ENCODE measurements around the gene CASK. TPM values are rescaled to one million over a fixed set of nuclear protein-coding genes. Genes with fewer than 3 reads are reported as not detected.

CASK gene
- total and polyA plus RNA-seq, 2 donors from 2014 or later: 15.9 to 58.9 TPM

GRCh38 chrX:41594634-41595033 is 328.7 kb downstream of the CASK start:
- TF ChIP-seq CTCF (IDR thresholded peaks at IDR 0.05; ENCODE audit: borderline replicate concordance, extremely low read depth, insufficient read depth): no peak
- Histone ChIP-seq H3K9ac (ENCODE audit: low read length in 3 of 3) (no peak overlapping the region), H3K9me3 (ENCODE audit: control insufficient read depth in 2 of 3, insufficient read depth in 1 of 3, low read length in 3 of 3) (no peaks in the 10 kb centered on the region), H3K4me3 (ENCODE audit: low read length in 3 of 3) (no peak overlapping the region), H3K4me1 (ENCODE audit: control insufficient read depth in 2 of 3, insufficient read depth in 2 of 3, low read depth in 1 of 3, low read length in 3 of 3) (no peaks in the 10 kb centered on the region), H3K27ac (ENCODE audit: low read depth in 2 of 2, low read length in 2 of 2) (no peak overlapping the region), H3K27me3 (ENCODE audit: control insufficient read depth, insufficient read depth, low read length) (no peaks in the 10 kb centered on the region), H3K36me3 (ENCODE audit: control insufficient read depth in 2 of 3, insufficient read depth in 3 of 3, low read length in 3 of 3) (no peaks in the 10 kb centered on the region)
- intact Hi-C loops (cut with DNase I): no loop called here
- DNase-seq: no peak
- no peak for FAIRE-seq

GRCh38 chrX:41591906-41592305 is 331.4 kb downstream of the CASK start:
- H3K4me1 ChIP-seq (ENCODE audit: control insufficient read depth in 2 of 3, insufficient read depth in 2 of 3, low read depth in 1 of 3, low read length in 3 of 3): no peaks in the 10 kb centered on the region
- H3K27ac ChIP-seq (ENCODE audit: low read depth in 2 of 2, low read length in 2 of 2): no peak overlapping the region
- no peaks in the 10 kb centered on the region for H3K9me3 ChIP-seq (ENCODE audit: control insufficient read depth in 2 of 3, insufficient read depth in 1 of 3, low read length in 3 of 3)
- no peaks in the 10 kb centered on the region for H3K36me3 ChIP-seq (ENCODE audit: control insufficient read depth in 2 of 3, insufficient read depth in 3 of 3, low read length in 3 of 3)
- H3K27me3 ChIP-seq (ENCODE audit: control insufficient read depth, insufficient read depth, low read length): peaks cover 2% of the 10 kb centered on the region
- TF ChIP-seq CTCF (IDR thresholded peaks at IDR 0.05; ENCODE audit: borderline replicate concordance, extremely low read depth, insufficient read depth): no peak
- intact Hi-C loops (cut with DNase I): no loop called here
- DNase-seq (no peak), FAIRE-seq (no peak)
- H3K4me3 ChIP-seq (ENCODE audit: low read length in 3 of 3): no peak overlapping the region
- H3K9ac ChIP-seq (ENCODE audit: low read length in 3 of 3): no peak overlapping the region

- Histone ChIP-seq H3K9ac (ENCODE audit: low read length in 3 of 3) (no peak overlapping the region), H3K4me1 (ENCODE audit: control insufficient read depth in 2 of 3, insufficient read depth in 2 of 3, low read depth in 1 of 3, low read length in 3 of 3) (no peaks in the 10 kb centered on the region), H3K9me3 (ENCODE audit: control insufficient read depth in 2 of 3, insufficient read depth in 1 of 3, low read length in 3 of 3) (no peaks in the 10 kb centered on the region), H3K27ac (ENCODE audit: low read depth in 2 of 2, low read length in 2 of 2) (no peak overlapping the region), H3K36me3 (ENCODE audit: control insufficient read depth in 2 of 3, insufficient read depth in 3 of 3, low read length in 3 of 3) (no peaks in the 10 kb centered on the region), H3K27me3 (ENCODE audit: control insufficient read depth, insufficient read depth, low read length) (peaks cover 2% of the 10 kb centered on the region), H3K4me3 (ENCODE audit: low read length in 3 of 3) (no peak overlapping the region)
- intact Hi-C loops (cut with DNase I): no loop called here
- FAIRE-seq: no peak
- DNase-seq: no peak
- no peak for TF ChIP-seq CTCF (IDR thresholded peaks at IDR 0.05; ENCODE audit: borderline replicate concordance, extremely low read depth, insufficient read depth)
Observed at GRCh38 chrX:41590641-41591040, 332.7 kb downstream of the CASK start.

GRCh38 chrX:41589634-41590270 is 333.6 kb downstream of the CASK start:
- H3K27ac ChIP-seq (ENCODE audit: low read depth in 2 of 2, low read length in 2 of 2): peak overlapping the region in 1 of 2 donors; percentile 53
- FAIRE-seq (peak; percentile 23), DNase-seq (peak in 2 of 5 donors; percentile 38 to 47)
- intact Hi-C loops (cut with DNase I): no loop called here
- no peak for TF ChIP-seq CTCF (IDR thresholded peaks at IDR 0.05; ENCODE audit: borderline replicate concordance, extremely low read depth, insufficient read depth)
- H3K36me3 ChIP-seq (ENCODE audit: control insufficient read depth in 2 of 3, insufficient read depth in 3 of 3, low read length in 3 of 3): no peaks in the 10 kb centered on the region
- no peaks in the 10 kb centered on the region for H3K4me1 ChIP-seq (ENCODE audit: control insufficient read depth in 2 of 3, insufficient read depth in 2 of 3, low read depth in 1 of 3, low read length in 3 of 3)
- H3K4me3 ChIP-seq (ENCODE audit: low read length in 3 of 3): peak overlapping the region; percentile 29 to 31 (median 30)
- peak overlapping the region in 1 of 3 donors; percentile 46 for H3K9ac ChIP-seq (ENCODE audit: low read length in 3 of 3)
- H3K27me3 ChIP-seq (ENCODE audit: control insufficient read depth, insufficient read depth, low read length): peaks cover 2% of the 10 kb centered on the region
- no peaks in the 10 kb centered on the region for H3K9me3 ChIP-seq (ENCODE audit: control insufficient read depth in 2 of 3, insufficient read depth in 1 of 3, low read length in 3 of 3)

All from kidney (tissue), 14 donors.